ENCODE measurements around the gene GLYATL1.

The GLYATL1 gene

GRCh38 chr11:58980159-58980843 is 41.0 kb downstream of the GLYATL1 start:
- no peak overlapping the region for H2BK120ac ChIP-seq (ENCODE audit: low read depth, low read length)
- WGBS (ENCODE audit: extremely low coverage, insufficient coverage, low lambda C conversion rate), result no CpG with 5 or more reads among the region's 8 CpGs
- H3K27ac ChIP-seq (ENCODE audit: low read depth, low read length), result no peak overlapping the region

DNA sequence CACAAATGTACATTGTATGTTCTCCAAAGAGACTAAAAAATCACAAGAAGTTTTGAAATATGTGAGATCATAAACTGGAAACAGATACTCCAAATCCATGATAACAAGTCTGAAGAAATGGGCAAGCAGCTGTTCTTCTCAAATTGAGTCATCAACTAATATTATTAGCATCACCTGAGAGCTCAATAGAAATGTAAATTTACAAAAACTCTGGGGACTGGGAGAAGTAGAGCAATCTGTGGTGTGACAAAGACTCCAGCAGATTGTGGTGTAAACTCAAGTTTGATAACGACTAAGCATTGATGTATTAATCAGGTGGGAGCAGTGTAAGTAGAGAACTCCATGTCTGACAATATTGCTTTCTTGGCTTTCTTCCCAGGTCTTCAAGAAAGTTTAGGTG is 53.2 kb downstream of the GLYATL1 start:
- Histone ChIP-seq H3K36me3 (ENCODE audit: control insufficient read depth, insufficient read depth, low read length) (no peaks in the 10 kb centered on the region), H3K27me3 (ENCODE audit: insufficient read depth, low read length, poor library complexity) (no peaks in the 10 kb centered on the region), H3K4ac (ENCODE audit: low read depth, low read length) (no peak overlapping the region), H2AK5ac (ENCODE audit: low read length) (no peak overlapping the region), H3K79me1 (ENCODE audit: low read length) (no peaks in the 10 kb centered on the region), H3K9ac (ENCODE audit: low read length) (no peak overlapping the region), H3K56ac (ENCODE audit: low read length) (no peak overlapping the region), H3K23ac (ENCODE audit: low read length) (no peak overlapping the region), H3K79me2 (ENCODE audit: control insufficient read depth, insufficient read depth, low read length) (no peaks in the 10 kb centered on the region), H4K8ac (ENCODE audit: low read depth, low read length) (no peak overlapping the region), H3K4me3 (ENCODE audit: low read length) (no peak overlapping the region), H3K18ac (ENCODE audit: low read length) (no peak overlapping the region), H2BK15ac (replicated peaks; ENCODE audit: low read depth) (no peak overlapping the region), H3K27ac (ENCODE audit: low read depth, low read length) (no peak overlapping the region), H2BK5ac (ENCODE audit: low read length) (no peak overlapping the region), H4K5ac (ENCODE audit: low read length) (no peak overlapping the region), H2BK120ac (ENCODE audit: low read depth, low read length) (no peak overlapping the region), H3K4me1 (ENCODE audit: control insufficient read depth, low read depth, low read length) (no peaks in the 10 kb centered on the region), H3K4me2 (ENCODE audit: low read length) (no peak overlapping the region)
- WGBS (ENCODE audit: extremely low coverage, insufficient coverage, low lambda C conversion rate), result no CpG with 5 or more reads among the region's 1 CpG
- no peak for DNase-seq

More at GRCh38 chr11:58980159-58980843, 41.0 kb downstream of the GLYATL1 start:
- Histone ChIP-seq H3K79me2 (ENCODE audit: control insufficient read depth, insufficient read depth, low read length) (no peaks in the 10 kb centered on the region), H4K5ac (ENCODE audit: low read length) (no peak overlapping the region), H3K23ac (ENCODE audit: low read length) (no peak overlapping the region), H3K79me1 (ENCODE audit: low read length) (no peaks in the 10 kb centered on the region), H3K4me2 (ENCODE audit: low read length) (no peak overlapping the region), H4K8ac (ENCODE audit: low read depth, low read length) (no peak overlapping the region), H2BK15ac (replicated peaks; ENCODE audit: low read depth) (no peak overlapping the region), H2AK5ac (ENCODE audit: low read length) (no peak overlapping the region), H3K36me3 (ENCODE audit: control insufficient read depth, insufficient read depth, low read length) (no peaks in the 10 kb centered on the region), H3K9ac (ENCODE audit: low read length) (no peak overlapping the region), H3K4me3 (ENCODE audit: low read length) (no peak overlapping the region), H3K18ac (ENCODE audit: low read length) (no peak overlapping the region), H3K56ac (ENCODE audit: low read length) (no peak overlapping the region), H3K27me3 (ENCODE audit: insufficient read depth, low read length, poor library complexity) (no peaks in the 10 kb centered on the region), H2BK5ac (ENCODE audit: low read length) (no peak overlapping the region), H3K4me1 (ENCODE audit: control insufficient read depth, low read depth, low read length) (no peaks in the 10 kb centered on the region), H3K4ac (ENCODE audit: low read depth, low read length) (no peak overlapping the region)
- no peak for DNase-seq

DNA sequence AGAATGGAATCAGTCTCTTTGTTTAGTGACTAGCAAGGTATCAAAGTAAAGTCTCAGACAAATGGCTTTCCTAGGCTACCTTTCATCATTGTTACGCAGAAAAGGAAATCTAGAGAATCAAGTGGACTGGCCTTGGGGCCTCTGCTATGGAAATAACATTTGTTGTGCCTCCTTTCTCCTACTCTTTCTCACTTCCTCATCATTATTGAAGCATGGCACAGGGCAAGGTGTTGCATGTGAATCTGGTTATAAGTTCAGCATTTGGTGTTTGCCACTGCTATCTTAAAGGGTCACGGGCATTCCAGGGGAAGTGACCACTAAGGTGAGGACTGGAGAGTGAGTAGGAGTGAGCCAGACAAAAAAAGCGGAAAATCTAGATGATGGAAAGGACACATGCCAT is 54.9 kb downstream of the GLYATL1 start:
- H3K18ac ChIP-seq (ENCODE audit: low read length), result no peak overlapping the region
- no peak overlapping the region for H4K5ac ChIP-seq (ENCODE audit: low read length)
- H3K4me1 ChIP-seq (ENCODE audit: control insufficient read depth, low read depth, low read length), result no peaks in the 10 kb centered on the region
- H3K23ac ChIP-seq (ENCODE audit: low read length), result no peak overlapping the region
- no CpG with 5 or more reads among the region's 3 CpGs for WGBS (ENCODE audit: extremely low coverage, insufficient coverage, low lambda C conversion rate)
- H3K9ac ChIP-seq (ENCODE audit: low read length), result no peak overlapping the region
- H2BK15ac ChIP-seq (replicated peaks; ENCODE audit: low read depth), result no peak overlapping the region
- no peak overlapping the region for H3K4me3 ChIP-seq (ENCODE audit: low read length)
- no peak overlapping the region for H2BK120ac ChIP-seq (ENCODE audit: low read depth, low read length)
- H3K27ac ChIP-seq (ENCODE audit: low read depth, low read length), result no peak overlapping the region
- no peak overlapping the region for H3K56ac ChIP-seq (ENCODE audit: low read length)
- H3K4me2 ChIP-seq (ENCODE audit: low read length), result no peak overlapping the region
- H3K79me2 ChIP-seq (ENCODE audit: control insufficient read depth, insufficient read depth, low read length), result no peaks in the 10 kb centered on the region
- H2BK5ac ChIP-seq (ENCODE audit: low read length), result no peak overlapping the region
- H2AK5ac ChIP-seq (ENCODE audit: low read length), result no peak overlapping the region
- no peaks in the 10 kb centered on the region for H3K36me3 ChIP-seq (ENCODE audit: control insufficient read depth, insufficient read depth, low read length)
- no peak overlapping the region for H3K4ac ChIP-seq (ENCODE audit: low read depth, low read length)
- H3K79me1 ChIP-seq (ENCODE audit: low read length), result no peaks in the 10 kb centered on the region
- H4K8ac ChIP-seq (ENCODE audit: low read depth, low read length), result no peak overlapping the region
- DNase-seq, result no peak
- H3K27me3 ChIP-seq (ENCODE audit: insufficient read depth, low read length, poor library complexity), result no peaks in the 10 kb centered on the region

DNA sequence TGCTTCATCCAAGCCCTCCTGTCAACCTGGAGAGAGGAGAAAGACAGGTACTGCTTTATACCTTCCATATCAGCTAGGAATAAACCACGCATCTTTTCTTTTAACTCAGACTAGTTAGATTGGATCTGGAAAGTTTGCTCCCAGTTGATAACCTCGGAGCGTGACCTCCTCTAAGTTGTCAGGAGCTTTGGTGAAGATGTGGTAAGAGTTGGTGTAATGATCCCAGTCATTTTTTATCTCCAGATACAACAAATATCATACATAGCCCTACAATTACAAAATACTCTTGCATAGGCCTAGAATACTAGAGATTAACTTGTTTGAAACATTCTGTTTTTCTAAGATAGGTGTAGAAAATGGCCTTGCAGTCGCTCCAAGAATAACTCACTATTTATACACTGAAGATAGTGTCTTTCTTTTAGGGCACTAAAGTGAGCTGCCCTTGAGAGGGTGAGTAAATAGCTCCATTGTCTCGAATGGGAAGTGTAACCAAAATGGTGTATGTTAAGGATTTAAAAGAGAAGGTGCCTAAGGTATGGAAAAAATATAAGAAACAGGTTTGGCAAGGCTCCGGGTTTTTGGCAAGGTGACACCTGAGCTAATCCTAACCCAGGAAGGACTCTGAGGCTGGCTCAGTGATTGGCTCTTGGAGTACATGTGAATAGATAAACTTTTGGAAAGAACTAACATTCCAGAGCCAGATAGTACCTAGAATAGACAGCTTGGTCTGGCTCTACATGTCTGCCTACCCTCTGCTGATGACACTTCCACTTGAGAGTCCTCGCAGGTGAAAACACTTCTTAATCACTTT is 59.4 kb downstream of the GLYATL1 start:
- Histone ChIP-seq H3K4ac (ENCODE audit: low read depth, low read length) (no peak overlapping the region), H3K23ac (ENCODE audit: low read length) (no peak overlapping the region), H4K5ac (ENCODE audit: low read length) (no peak overlapping the region), H2BK5ac (ENCODE audit: low read length) (no peak overlapping the region), H3K9ac (ENCODE audit: low read length) (no peak overlapping the region), H3K56ac (ENCODE audit: low read length) (no peak overlapping the region), H3K18ac (ENCODE audit: low read length) (no peak overlapping the region), H3K4me1 (ENCODE audit: control insufficient read depth, low read depth, low read length) (no peaks in the 10 kb centered on the region), H3K27me3 (ENCODE audit: insufficient read depth, low read length, poor library complexity) (no peaks in the 10 kb centered on the region), H3K79me1 (ENCODE audit: low read length) (no peaks in the 10 kb centered on the region), H3K79me2 (ENCODE audit: control insufficient read depth, insufficient read depth, low read length) (no peaks in the 10 kb centered on the region), H2BK15ac (replicated peaks; ENCODE audit: low read depth) (no peak overlapping the region), H3K27ac (ENCODE audit: low read depth, low read length) (no peak overlapping the region), H3K36me3 (ENCODE audit: control insufficient read depth, insufficient read depth, low read length) (no peaks in the 10 kb centered on the region), H4K8ac (ENCODE audit: low read depth, low read length) (no peak overlapping the region), H3K4me3 (ENCODE audit: low read length) (no peak overlapping the region), H2BK120ac (ENCODE audit: low read depth, low read length) (no peak overlapping the region), H3K4me2 (ENCODE audit: low read length) (no peak overlapping the region), H2AK5ac (ENCODE audit: low read length) (no peak overlapping the region)
- WGBS (ENCODE audit: extremely low coverage, insufficient coverage, low lambda C conversion rate), result no CpG with 5 or more reads among the region's 7 CpGs
- no peak for DNase-seq

GRCh38 chr11:58999291-58999680 is 60.0 kb downstream of the GLYATL1 start:
- H2BK120ac ChIP-seq (ENCODE audit: low read depth, low read length), result no peak overlapping the region

More at GRCh38 chr11:58999291-58999680, 60.0 kb downstream of the GLYATL1 start:
- no peaks in the 10 kb centered on the region for H3K4me1 ChIP-seq (ENCODE audit: control insufficient read depth, low read depth, low read length)
- H2BK15ac ChIP-seq (replicated peaks; ENCODE audit: low read depth), result no peak overlapping the region
- WGBS (ENCODE audit: extremely low coverage, insufficient coverage, low lambda C conversion rate), result no CpG with 5 or more reads among the region's 1 CpG
- no peaks in the 10 kb centered on the region for H3K79me2 ChIP-seq (ENCODE audit: control insufficient read depth, insufficient read depth, low read length)
- H3K56ac ChIP-seq (ENCODE audit: low read length), result no peak overlapping the region
- H4K8ac ChIP-seq (ENCODE audit: low read depth, low read length), result no peak overlapping the region
- no peak for DNase-seq
- H3K4me3 ChIP-seq (ENCODE audit: low read length), result no peak overlapping the region
- no peak overlapping the region for H4K5ac ChIP-seq (ENCODE audit: low read length)
- no peak overlapping the region for H3K9ac ChIP-seq (ENCODE audit: low read length)
- H3K18ac ChIP-seq (ENCODE audit: low read length), result no peak overlapping the region
- no peak overlapping the region for H2BK5ac ChIP-seq (ENCODE audit: low read length)
- H3K79me1 ChIP-seq (ENCODE audit: low read length), result no peaks in the 10 kb centered on the region
- no peaks in the 10 kb centered on the region for H3K27me3 ChIP-seq (ENCODE audit: insufficient read depth, low read length, poor library complexity)
- H3K4ac ChIP-seq (ENCODE audit: low read depth, low read length), result no peak overlapping the region
- no peak overlapping the region for H2AK5ac ChIP-seq (ENCODE audit: low read length)
- no peak overlapping the region for H3K23ac ChIP-seq (ENCODE audit: low read length)
- H3K27ac ChIP-seq (ENCODE audit: low read depth, low read length), result no peak overlapping the region
- no peaks in the 10 kb centered on the region for H3K36me3 ChIP-seq (ENCODE audit: control insufficient read depth, insufficient read depth, low read length)
- H3K4me2 ChIP-seq (ENCODE audit: low read length), result no peak overlapping the region

Measured in mesendoderm (in vitro differentiated cells).